Stimulated activated CD4-positive, alpha-beta T cell treated with anti-CD3 and anti-CD28 coated beads, TNF-alpha, amount 100 ng/mL, for 4 hours (primary cell): ENCODE results near the gene IFIT2.
"Not testable (repeated sequence)": the region's sequence is repeated elsewhere in the genome, so short reads cannot be mapped to it uniquely, and the experiment has no call there.

Experiments used
- DNase-seq, 3 experiments: peaks; one replicate each; pipeline ENCODE4 v3.0.0-alpha.2; 2020; ENCODE audit warnings: low read depth in 3 of 3

IFIT2 gene

DNA sequence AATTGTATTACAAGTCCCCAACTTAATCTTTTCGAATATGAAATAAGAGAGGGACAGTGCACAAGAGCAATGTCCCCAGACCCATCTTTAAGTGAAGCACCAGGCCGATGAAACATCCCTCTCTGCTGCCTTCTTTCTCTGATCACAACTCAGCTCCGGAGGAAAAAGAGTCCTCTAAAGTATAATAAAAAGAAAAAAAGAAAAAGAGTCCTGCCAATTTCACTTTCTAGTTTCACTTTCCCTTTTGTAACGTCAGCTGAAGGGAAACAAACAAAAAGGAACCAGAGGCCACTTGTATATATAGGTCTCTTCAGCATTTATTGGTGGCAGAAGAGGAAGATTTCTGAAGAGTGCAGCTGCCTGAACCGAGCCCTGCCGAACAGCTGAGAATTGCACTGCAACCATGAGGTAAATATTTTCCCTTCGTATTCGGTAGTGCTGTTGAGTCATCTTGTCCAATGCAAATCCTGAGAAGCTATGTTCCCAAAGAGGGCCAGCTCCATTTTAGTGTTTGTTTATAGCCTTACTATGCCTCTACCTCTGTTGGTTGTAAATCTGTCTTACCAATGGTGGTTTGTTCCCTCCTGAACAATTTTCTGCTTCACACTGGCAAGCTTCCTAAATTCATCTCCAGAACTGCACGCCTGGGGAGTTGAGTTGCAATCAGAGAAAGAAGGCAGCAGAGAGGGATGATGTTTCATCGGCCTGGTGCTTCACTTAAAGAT, at the start of gene IFIT2:
Gene IFIT2, plus strand, starts transcription at position 326 of the 725 bp plus-strand sequence. Its CDS starts 78 bp downstream, at position 404.
- no peak for DNase-seq

DNA sequence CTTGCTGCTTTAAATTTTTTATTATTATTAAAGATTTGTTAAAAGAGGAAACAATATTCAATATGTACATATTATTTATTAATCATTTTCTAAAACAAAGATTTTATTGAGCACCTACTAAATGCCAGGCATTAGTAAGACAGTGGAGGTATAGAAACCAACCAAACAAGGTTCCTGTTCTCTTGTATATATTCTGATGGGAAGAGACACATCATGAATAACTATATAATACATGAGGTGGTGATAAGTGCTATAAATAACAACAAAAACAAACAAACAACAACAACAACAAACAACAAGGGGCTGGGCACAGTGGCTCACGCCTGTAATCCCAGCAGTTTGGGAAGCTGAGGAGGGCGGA, 49.6 kb upstream of the IFIT2 start:
- no peak for DNase-seq

GRCh38 chr10:89255091-89255579, 46.7 kb upstream of the IFIT2 start:
- DNase-seq: not testable (repeated sequence)

GRCh38 chr10:89255793-89256192, 46.1 kb upstream of the IFIT2 start:
- no peak for DNase-seq

- DNase-seq: no peak
Observed at GRCh38 chr10:89256340-89256739, 45.5 kb upstream of the IFIT2 start.

DNA sequence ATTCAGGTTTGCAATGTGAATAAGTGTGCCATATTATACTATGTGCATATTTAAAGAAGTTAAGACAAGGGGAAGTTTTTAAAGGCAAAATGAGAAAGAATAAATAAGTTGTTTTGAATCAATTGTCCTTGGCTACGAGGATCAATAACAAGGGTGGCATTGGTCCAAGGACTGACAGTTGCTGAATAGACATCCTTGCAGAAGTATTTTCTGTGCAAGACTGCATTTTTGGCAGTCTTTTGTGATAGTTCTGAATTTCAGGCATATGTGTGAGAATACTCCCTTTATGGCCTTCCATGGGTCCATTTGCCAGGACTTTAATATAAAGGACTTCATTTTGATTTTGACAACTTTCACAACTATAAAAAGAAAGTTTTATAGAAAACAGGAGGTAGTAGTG, 44.9 kb upstream of the IFIT2 start:
- no peak for DNase-seq

DNA sequence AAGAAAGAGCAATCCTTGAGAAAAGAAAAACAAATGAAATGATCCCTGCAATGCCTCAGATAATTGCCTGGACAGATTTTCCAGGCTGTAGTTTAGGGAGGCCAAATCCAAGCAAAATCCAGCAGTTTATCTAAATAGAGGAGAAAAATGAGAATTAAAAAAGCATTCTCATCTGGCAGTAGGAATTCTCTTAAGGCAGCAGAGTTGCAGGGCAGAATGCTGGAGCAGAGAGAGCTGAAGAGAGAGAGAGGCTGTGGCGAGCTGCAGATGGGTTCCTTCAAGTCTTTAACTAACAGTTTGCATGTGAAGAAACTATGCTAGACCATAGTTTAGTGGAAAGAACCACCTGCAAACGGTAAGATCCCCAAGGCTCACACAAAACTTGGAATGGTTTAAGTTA, 44.3 kb upstream of the IFIT2 start:
- DNase-seq: no peak

DNA sequence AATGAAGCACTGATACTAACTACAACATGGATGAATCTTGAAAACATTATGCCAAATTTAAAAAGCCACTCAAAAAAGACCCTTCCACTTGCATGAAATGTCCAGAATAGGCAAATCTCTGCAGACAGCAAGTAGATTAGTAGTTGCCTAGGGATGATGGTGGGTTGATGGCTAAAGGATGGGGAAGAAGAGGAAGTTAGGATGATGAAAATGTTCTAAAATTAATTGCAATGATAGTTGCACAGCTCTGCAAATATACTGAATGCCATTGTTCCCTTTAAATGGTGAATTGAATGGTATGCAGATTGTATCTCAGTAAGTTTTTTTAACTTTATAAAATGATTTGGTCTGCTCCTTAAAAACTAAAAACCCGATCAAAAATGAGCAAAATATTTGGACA, 43.0 kb upstream of the IFIT2 start:
- no peak for DNase-seq

DNA sequence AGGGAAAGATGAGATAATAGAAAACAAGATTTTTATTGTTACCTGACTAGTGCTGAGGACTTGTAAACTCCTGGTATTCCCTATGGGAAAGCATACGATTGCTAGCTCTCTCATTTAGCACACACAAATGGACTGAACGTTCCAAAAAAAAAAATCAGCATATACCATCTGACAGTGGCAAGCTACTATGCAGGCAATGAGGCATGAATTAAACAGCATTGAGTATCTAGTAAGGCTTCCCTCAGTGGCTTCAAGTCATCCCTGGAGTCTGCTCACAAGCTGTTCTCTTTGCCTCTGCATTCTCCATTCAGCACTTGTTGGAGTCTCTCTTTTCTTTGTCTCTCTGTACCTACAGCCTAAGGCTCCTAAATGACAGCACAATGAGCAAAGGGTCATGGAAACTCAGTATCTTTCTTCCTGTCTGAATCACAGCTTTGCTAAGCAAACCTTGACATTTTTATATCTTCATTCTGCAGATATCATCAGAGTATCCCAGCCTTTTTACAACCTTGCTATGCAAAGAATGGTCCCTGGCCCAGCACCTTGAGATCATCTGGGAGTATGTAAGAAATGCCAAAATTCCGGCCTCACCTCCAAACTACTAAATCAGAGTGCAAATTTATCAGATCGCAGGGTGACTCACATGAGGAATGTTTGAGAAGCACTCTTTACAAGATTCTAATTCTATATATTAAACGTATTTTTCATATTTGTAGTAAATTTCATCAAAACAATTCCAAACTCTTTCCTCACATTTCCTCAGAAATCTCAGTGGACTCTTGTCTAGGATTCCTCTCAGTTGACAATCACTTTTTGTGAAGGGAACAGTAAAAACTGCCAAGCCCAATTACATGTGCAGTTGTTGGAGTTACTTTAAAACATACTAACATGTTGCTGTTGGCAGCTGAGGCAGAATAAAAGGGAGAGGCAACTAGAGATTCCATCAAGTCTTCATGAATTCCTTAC, 39.5 kb upstream of the IFIT2 start:
- DNase-seq: no peak

- DNase-seq: no peak
Observed at GRCh38 chr10:89263091-89263490, 38.8 kb upstream of the IFIT2 start.

GRCh38 chr10:89263531-89263930, 38.3 kb upstream of the IFIT2 start:
- no peak for DNase-seq

DNA sequence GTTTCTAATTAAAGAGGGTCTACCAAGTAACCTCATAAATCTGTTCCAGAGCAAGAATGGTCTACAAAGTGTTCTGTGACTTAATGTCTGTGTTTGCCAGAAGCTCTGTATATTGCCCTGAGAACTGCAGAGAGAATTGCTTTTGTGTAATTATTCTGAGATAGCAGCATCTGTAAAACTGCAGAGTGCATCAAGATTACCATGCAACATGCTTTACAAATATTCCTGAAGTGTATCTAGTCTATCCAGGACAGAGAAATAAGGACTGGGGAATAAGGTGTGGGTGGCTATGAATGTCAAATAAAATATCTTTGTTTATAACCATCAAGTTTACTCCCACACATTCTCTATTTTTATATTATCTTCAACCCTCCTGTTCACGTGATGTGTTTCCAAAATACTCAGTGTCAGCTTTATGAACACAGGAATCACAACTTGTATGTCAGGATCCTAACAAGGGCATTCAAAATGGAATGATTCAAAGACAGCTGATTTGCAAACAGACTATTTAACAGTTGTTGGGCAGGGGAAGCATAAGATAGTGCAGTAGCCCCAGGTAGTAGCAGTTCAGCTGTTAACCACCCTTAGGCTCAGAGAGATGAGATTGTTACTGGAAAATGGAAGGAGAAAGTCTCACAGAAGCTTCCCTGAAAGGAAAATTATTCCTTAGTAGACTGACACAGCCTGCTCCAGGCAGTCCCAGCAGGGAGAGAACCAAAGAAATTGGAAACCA, 35.0 kb upstream of the IFIT2 start:
- no peak for DNase-seq

DNA sequence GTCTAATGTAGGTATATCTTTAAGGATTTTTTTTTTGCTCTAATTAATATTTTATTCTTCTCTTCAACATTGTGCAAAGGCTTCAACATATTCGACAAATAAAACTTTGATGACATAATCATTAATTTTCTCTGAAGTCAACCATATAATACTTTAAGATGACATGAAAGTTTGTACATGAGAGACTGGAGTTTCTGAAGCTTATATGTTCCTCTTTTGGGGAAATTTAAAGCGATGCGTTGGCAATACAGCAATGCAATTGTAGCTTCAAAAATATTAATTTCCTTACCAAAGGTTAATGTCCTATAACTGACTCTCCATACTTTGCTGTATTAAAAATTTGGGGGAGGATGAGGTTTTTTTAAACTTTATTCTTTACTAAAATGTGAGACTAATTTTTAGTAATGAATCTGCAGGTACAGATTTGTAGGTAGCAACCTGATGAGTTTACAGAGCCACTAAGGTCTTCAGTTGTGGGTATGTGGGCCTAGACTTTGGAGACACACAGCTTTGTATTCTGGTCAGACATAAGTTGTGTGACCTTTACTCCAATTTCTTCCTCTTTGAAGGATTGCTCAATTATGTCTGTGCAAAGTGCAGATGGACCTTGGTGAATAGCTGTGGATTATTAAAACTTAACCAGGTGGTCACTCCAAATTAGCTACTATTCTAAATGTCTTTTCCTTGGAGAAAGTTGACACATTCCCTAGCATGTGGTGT, 32.3 kb upstream of the IFIT2 start:
- no peak for DNase-seq

DNA sequence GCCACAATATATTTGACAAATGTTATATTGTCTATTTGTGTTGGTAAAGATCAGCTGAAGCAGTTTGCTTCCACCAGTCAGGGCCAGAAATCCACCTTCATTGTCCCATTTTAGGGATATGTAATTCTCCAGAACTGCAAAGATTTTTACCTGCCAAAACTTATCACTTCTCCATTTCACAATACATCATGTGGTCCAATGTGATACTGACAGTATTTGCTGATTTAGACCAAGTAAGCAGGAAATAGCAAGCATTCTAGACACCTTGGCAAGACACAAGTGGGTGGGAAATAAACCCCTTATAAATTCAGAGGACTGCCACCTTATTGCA, 31.7 kb upstream of the IFIT2 start:
- no peak for DNase-seq

DNA sequence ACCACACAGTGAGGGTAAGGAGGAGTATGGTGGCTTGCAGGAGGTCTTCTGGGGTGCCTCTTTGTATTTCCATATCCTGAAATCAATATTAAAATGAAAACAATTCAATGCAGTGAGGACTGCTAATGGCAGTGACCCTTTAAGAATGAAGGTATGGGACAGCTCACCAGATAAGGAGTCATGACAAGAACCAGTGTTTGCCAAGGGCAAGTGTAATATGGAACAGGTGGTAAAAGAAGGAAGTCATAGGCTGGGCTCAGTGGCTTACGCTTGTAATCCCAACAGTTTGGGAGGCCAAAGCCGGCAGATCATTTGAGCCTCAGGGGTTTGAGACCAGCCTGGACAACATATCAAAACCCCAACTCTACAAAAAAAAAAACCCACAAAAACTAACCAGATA, 30.3 kb upstream of the IFIT2 start:
- no peak for DNase-seq

GRCh38 chr10:89273680-89274079, 28.2 kb upstream of the IFIT2 start:
- no peak for DNase-seq

DNA sequence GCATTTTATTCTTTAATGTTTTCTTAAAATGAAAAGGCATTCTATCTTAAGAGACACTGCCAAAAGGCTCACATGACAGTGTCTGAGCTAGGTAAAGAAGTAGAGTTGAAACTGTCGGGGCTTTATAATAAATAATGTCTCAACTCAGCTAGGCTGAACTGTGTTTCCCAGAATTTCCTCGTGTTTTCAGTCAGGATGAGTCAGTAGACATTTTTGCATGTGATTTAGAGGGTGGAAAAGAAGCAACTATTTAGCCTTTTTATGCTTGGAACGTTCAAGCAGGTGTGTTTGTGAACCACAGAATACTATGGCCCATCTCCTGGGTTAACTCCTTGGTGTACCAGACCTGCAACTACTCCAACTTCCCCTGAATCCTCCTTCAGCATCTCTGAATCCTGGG, 26.9 kb upstream of the IFIT2 start:
- no peak for DNase-seq

GRCh38 chr10:89275383-89275782, 26.5 kb upstream of the IFIT2 start:
- DNase-seq: no peak

- DNase-seq: no peak
Observed at GRCh38 chr10:89278034-89278535, 23.8 kb upstream of the IFIT2 start.

- no peak for DNase-seq
Observed at GRCh38 chr10:89278900-89279392, 22.9 kb upstream of the IFIT2 start.

- no peak for DNase-seq
Observed at GRCh38 chr10:89279421-89279869, 22.4 kb upstream of the IFIT2 start.
